H54 (cell line): ENCODE data around the gene CNTNAP2.

Source experiments
- DNase-seq: peaks from one replicate; pipeline ENCODE4 v3.0.0; 2011; ENCODE audit warnings: low spot score, mixed read lengths; ENCODE audit not compliant: insufficient read length
- FAIRE-seq: peaks from 3 replicates; lab custom pipeline; 2011; peaks lifted over from hg19 to GRCh38; lab: Jason Lieb, UNC
- POLR2A ChIP-seq: IDR thresholded peaks from 2 replicates; pipeline ENCODE4 v1.6.1; 2011; ENCODE audit warnings: low read depth, mild to moderate bottlenecking, low read length

The CNTNAP2 gene

DNA sequence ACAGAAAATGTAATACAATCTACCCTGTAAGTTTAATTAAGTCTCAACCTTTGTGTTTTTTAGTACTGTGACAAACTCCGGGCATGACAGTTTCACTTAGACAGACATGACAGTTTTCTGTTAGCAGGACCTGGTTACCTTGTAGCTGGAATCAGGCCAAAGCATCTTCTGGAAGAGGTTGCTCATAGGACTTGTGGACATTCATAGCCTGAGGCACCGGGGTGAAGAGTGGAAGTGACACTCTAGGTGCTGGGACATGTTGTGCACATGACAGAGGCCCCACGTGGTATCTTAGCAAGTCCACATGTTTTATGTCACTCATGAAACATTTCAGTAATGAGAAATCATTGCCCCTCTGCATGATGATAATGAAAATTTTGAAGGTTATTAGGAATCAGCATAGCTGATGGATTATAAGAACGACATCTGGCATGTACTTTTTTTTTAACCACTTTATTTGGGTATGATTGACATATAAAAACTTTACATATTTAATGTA lies 441.4 kb downstream of the CNTNAP2 start:
- DNase-seq (no peak), FAIRE-seq (no peak)
- no peak for TF ChIP-seq POLR2A

DNA sequence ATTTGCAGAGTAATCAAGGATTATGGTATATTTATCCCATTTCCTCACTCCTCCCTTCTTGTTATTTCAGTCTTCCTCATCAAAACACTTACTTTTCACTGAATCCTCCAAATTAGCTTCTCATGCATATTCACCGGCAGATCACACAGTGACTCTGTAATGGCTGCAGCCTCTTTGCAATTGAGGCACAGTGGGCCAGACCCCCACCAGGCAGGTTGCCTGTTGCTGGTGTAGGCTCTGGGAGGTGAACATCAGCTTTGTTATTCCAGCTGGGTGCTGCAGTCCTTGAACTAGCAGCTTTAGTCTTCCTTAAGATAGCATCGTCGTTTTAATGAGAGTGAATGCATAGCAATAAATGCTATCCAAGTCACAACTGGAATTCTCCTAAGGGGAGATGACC lies 449.3 kb downstream of the CNTNAP2 start:
- no peak for TF ChIP-seq POLR2A
- FAIRE-seq (no peak), DNase-seq (no peak)

DNA sequence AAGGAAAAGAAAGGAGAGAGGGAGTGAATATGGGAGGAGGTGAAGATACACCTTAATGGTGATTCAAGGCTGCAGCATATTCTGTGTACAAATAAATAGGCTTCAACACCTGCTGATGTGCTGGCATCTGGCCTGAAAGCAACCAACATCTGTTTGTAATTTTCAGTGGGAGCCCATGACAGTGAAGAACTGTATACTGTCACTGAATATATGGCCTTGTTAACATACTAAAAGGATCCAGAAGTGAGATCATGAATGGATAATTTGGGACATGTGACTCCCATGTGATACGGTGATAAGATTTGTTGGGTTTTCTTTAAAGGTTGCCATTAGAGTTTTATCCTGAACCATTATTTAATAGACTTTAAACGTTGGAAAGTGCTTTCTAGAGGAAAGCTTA lies 459.3 kb downstream of the CNTNAP2 start:
- TF ChIP-seq POLR2A, result no peak
- DNase-seq, result no peak

DNA sequence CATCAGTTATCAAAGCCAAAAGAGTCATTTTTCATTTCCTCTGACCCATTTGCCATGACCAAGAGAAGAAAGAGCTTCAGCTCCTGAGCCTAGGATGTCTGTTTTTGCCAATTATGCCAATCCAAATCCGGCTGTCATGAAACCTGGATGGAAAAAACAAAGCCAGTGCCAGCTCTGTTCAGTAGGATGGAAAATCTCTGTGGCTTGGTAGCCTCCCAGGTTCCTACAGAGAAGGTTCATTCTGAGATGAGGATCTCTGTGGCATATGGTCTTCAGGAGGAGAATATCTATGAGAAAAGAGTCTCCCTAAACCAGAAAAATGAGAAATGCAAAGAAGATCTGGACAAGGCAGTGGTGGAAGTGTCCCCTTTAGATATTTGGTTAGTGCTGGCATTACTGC lies 475.4 kb downstream of the CNTNAP2 start:
- DNase-seq (no peak), FAIRE-seq (no peak)
- TF ChIP-seq POLR2A, result no peak

More for the DNA sequence above, 459.3 kb downstream of the CNTNAP2 start:
- no peak for FAIRE-seq

DNA sequence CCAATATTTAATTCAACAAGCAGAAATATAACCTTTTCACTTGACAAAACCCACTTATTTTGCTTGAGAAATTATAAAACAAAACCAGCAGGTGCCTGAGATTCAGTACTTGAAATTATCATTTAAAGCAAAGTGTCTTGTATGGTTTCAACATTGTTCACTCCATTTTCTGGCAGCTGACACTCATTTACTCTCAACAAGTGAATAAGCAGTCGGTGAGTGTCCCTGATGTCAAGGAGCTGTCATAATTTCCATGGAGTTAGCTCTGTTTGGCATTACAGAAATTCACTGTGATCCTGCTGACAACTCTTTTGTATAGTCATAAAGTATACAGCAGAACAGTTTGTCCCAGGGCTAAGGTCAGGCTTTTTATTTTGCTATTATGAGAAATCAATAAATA lies 490.0 kb downstream of the CNTNAP2 start:
- no peak for TF ChIP-seq POLR2A
- DNase-seq (no peak), FAIRE-seq (no peak)

DNA sequence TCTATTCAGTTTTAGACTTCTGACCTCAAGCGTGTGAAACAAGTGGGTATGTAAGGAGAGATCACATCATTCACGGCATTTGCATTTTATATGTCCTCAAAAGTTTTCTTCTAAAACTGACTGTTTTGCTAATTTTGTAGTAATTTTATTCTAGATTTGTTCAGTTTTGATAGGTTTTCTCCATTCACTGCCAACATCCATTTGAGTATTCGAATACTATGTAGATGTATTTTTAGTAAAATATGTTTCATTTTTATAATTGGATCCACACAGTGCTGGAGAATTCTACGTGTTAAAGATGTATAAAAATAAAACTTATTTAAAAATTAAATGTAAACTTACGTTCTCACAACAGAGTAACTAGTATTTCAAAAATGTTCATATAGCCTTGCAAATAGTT lies 503.0 kb downstream of the CNTNAP2 start:
- no peak for FAIRE-seq
- no peak for DNase-seq
- no peak for TF ChIP-seq POLR2A

DNA sequence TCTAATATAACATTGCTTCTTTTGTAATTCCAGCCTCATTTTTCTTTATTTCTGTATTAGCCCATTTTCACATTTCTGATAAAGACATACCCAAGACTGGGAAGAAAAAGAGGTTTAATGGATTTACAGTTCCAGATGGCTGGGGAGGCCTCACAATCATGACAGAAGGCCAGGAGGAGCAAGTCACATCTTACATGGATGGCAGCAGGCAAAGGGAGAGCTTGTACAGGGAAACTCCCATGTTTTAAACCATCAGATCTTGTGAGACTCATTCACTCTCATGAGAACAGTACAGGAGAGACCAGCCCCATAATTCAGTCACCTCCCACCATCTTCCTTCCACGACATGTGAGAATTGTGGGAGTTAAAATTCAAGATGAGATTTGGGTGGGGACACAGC lies 510.3 kb downstream of the CNTNAP2 start:
- FAIRE-seq (no peak), DNase-seq (no peak)
- no peak for TF ChIP-seq POLR2A

DNA sequence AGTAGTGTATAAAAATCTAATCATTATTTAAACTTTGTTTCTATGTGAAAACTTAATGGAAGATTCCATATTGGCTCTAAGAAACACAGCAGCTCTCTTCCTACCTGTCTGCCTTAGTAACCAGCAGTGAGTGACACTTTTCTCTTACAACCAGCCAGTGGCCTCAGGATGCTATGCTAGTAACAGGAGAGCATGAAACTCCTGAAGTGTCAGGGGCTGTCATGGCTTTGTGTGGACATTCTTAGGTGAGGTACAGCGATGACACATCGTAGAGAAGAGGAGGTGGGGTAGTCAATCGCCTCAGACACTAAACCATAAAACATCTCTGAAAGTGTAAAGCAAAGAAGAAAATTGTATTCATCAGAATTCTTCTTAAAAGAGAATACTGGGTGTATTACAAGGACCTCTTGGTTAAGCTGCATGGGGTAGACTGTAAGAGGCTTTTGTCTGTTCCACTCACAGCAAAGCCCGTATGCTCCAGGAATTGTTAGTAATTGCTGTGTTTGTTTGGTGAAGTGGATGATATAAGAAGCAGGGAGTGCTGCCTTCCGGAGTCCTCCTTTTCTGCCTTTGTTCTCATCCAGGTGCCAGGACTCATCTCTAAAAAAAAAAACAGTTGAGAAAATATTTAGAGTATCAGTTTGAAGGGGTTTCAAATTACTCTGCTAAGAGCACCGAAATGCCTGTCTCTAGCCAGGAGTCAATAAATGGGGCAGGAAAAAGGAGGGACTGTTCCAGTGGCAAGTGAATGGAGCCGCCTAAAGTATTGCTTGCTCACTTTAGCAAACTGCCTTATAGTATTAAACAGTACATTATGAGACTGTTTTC lies 518.8 kb downstream of the CNTNAP2 start:
- DNase-seq (no peak), FAIRE-seq (no peak)
- no peak for TF ChIP-seq POLR2A

DNA sequence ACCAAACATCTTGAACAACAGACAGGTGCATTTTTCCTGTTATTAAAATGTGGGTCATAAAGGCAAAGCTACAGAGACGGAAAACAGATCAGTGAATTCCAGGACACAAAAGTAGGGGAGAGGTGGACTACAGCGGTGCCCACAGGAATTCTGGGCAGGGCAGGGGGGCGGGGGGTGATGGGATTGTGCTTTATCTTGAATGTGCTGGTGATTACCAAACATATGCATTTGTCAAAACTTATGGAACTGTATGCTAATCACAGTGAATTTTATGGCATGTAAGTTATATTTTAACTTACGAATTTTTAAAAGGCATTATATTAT lies 519.4 kb downstream of the CNTNAP2 start:
- FAIRE-seq, result no peak
- DNase-seq, result no peak
- no peak for TF ChIP-seq POLR2A

DNA sequence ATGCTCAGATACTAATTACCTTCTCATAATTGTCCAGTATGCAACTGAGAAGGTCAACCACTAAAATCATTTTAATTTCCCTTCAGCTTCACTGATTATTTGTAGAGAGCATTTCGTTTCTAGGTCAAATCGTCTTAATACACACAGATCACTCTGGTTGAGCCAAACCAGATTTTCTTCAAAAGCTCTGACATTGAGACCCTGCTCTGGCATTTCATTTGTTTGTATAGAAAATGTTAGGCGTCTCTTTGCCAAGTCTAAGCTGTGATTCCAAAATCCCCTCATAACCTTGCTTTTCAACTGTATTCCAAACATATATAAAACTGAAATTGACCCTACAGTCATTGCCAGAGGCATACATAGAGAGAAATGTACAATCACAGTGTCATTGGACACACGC lies 520.0 kb downstream of the CNTNAP2 start:
- TF ChIP-seq POLR2A, result no peak
- DNase-seq (no peak), FAIRE-seq (no peak)

DNA sequence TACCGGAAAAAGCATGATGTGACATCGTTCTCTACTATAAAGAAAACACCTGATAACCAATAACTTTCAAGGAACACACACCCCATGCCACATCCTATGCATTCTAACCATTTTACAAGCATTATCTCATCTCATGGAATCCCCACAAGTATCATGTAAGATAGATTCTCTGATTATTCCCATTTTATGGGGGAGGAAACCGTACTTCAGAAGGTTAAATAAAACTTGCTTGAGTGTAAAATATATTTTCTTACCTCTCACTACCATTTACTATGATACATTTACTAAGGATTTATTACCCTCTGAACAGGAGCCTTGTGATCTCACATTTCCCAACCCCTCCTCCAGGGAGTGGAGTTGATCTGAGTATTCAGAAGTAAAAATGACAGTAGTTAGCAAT lies 522.7 kb downstream of the CNTNAP2 start:
- DNase-seq (no peak), FAIRE-seq (no peak)
- TF ChIP-seq POLR2A, result no peak

DNA sequence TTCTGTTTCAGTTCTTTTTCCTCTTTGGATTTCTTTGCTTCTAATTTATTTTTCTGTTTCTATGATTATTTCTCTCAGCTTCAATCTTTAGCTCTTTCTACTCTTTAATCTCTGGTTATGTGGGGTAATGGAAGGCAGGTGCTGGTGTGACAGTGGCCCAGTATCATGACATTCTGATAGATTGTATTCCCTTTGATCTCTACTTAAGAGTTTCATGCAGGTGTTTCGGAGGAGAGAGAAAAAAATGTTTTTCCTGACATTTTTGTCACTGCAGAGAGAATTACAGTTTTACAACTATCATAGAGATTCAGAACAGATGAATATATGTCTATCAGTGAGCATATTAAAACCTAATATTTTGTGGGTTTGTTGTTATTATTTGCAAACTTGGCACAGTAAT lies 524.9 kb downstream of the CNTNAP2 start:
- no peak for TF ChIP-seq POLR2A
- FAIRE-seq, result no peak
- DNase-seq, result no peak

DNA sequence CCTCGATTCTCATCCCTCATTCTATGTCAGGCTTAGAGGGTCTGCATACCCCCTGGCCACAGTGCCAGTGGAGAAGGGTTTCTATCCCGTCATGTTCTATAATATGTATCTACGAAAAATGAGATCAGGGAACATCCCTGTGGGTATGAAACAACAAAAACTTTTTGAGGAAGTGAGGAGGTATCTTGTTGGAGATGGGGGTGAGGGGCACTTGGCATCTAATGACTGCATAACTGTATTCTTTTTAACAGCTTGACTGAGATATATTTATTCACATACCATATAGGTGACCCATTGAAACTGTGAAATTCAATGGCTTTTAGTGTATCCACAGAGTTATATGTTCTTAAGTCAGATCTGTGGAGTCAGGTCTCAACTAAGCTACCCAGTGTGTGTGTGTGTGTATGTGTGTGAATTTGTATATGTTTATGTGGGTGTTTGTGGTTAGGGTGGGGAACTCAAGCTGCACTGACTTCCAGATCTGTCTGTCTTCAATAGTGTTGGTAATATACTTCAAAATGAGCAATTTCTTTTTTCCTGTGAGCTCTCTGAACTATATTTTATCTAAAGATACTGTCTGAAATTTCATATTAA lies 528.9 kb downstream of the CNTNAP2 start:
- no peak for FAIRE-seq
- DNase-seq, result no peak
- TF ChIP-seq POLR2A, result no peak

DNA sequence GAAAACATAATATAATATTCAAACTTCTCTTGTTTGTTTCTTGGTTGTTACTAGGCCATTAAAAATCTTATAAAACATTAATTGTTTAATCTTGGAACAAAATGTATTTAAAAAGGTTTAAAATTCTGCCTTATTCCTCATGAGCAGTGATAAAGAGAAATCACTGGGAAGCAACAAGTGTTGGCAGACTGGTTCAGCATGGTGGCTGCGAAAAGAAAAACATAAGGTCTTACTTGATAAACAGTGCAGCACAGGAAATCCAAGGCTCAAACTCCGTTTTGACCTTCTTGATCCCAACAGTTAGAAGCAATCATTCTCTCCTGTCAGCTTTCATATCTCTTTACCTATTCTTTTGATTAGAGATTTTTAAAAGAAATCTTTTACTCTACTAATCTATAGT lies 530.8 kb downstream of the CNTNAP2 start:
- DNase-seq (no peak), FAIRE-seq (no peak)
- no peak for TF ChIP-seq POLR2A

DNA sequence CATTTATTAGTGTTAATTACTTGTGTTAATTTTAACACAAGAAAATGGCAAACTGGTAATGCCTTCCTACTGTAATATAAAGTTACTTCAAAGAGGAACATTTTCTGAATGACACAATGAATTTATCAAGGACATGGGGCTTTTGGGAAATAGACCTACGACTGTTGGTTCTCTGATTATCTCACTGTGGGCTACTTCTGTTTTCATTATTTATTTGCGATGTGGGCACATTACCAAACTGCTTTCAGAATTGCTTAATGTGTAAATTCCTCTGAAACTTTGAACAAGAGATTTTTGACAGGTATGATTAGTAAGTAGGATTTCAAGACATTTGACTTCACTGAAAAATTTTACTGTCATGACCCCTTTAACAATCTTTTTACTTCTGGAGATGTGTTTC lies 535.6 kb downstream of the CNTNAP2 start:
- no peak for TF ChIP-seq POLR2A
- FAIRE-seq, result no peak
- DNase-seq, result no peak

DNA sequence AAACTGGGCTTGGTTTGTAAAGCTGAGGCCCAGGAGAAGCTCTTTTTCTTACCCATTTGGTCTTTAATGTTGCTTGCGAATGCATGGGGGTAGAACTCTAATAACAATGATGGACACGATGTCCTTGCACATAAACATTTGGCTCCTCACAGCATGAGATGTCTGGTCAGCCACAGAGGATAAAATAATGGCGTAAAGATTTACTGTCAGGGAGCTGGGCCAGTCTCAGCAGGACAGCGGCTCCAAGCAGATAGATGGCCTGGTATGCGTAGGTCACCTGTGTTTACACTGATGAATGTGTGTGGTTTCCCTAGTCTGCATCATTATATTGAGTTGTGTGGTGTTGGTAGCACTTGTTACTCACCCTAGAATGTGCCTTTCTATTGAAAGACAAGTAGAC lies 537.4 kb downstream of the CNTNAP2 start:
- FAIRE-seq (no peak), DNase-seq (no peak)
- no peak for TF ChIP-seq POLR2A
